GM18519 (cell line): ENCODE measurements around the gene HSPH1.
"Not testable (repeated sequence)": the region's sequence is repeated elsewhere in the genome, so short reads cannot be mapped to it uniquely, and the experiment has no call there.

Experiments used
- ATAC-seq: cut with Tn5 transposase; IDR thresholded peaks from one replicate; pipeline ENCODE4 v1.9.1; 2021; ENCODE audit warnings: mild to moderate bottlenecking, moderate library complexity; ENCODE audit not compliant: unreplicated experiment, low FRiP score

HSPH1 gene

DNA sequence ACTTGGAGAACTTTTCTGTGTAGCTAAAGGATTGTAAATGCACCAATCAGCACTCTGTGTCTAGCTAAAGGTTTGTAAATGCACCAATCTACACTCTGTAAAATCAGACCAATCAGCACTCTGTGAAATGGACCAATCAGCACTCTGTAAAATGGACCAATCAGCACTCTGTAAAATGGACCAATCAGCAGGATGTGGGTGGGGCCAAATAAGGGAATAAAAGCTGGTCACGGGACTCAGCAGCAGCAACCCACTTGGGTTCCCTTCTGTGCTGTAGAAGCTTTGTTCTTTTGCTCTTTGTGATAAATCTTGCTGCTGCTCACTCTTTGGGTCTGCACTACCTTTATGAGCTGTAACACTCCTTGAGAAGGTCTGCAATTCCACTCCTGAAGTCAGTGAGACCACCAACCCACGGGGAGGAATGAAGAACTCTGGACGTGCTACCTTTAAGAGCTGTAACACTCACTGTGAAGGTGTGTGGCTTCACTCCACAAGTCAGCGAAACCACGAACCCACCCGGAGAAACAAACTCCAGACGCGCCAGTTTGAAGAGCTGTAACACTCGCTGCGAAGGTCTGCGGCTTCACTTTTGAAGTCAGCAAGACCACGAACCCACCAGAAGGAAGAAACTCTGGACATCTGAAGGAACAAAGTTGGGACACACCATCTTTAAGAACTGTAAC, 16.2 kb upstream of the HSPH1 start:
- not testable (repeated sequence) for ATAC-seq

DNA sequence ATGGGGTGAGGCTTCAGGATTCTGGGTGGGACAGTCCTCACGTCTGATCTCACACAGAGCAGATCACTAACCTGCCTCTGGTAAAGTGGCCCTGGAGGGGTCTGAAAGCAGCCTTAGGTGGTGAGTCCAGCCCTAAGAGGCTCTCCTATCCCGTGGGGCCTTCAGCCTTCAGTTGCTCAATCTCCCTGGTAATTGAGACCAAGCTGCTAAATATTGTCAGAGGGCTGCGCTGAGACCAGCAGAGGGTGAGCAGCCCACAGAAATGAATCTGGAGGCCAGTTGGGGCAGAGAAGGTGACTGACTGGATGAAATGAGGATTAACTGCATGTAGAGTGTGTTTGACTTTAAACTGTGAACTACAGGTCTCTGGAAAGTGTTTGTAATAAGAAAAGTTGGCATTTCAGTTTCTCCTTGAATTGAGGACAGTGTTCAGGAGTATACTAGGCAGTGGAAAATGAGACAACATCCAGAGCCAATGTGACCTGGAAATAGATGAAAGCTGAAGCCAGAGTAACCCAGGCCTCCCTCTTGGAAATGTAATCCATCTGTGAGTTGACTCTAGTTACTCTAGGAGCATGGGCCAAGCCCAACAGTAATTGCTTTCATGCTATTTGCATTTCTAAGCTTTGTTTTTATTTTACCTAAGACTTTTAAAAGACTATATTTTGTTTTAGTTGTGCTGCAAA, 14.3 kb upstream of the HSPH1 start:
- no peak for ATAC-seq

DNA sequence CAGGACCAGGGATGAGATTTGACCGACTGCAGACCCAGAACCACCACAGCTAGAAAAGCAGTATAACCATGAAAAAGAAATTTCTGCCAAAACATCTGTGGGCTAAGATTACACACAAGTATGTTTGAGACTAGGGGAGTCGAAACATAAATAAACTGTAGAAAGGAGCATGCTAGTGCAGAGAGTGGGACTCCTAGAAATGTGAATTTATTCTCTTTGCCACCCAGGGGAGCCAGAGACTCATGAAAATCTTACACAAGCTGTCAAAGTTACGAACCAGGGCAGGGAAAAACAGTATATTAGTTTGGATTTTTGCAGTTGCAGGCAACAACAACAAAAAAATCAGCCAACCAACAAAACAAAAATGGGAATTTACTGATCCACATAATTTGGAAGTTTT, 12.3 kb upstream of the HSPH1 start:
- ATAC-seq: no peak

DNA sequence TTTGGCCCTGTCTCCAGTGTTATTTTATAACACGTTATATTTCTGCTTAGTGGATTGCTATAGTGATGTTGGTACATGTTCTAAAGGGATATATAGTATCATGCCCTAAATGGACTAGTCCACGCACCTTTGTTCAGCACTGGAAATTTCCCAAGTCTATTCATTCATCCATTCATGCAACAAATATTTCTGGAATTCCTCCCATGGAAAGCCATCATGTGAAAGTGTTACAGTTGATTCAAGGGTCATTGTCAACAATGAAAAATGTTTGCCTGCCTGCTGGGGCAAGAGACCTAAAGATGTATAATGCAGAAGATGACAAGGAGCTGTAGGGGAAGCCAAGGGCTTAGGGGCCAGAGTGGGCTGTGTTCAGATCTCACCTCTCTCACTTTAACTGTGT, 10.8 kb upstream of the HSPH1 start:
- ATAC-seq: no peak

DNA sequence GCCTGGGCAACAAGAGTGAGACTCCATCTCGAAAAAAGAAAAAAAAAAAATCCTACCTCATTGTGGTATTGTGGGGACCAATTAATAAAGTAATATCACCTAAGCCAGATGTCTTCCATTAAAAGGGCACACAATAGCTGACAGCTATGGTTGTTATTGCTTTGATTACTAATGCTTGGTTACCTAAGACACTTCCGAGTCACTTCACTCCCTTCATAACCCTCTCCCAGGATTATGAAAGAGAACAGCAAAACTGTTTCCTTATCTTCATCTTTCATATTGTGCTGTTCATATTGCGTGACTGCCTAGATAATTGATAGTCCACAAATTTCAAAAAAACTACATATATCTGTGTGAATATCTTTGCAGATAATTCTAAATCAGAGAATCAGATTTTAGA, 10.3 kb upstream of the HSPH1 start:
- no peak for ATAC-seq

DNA sequence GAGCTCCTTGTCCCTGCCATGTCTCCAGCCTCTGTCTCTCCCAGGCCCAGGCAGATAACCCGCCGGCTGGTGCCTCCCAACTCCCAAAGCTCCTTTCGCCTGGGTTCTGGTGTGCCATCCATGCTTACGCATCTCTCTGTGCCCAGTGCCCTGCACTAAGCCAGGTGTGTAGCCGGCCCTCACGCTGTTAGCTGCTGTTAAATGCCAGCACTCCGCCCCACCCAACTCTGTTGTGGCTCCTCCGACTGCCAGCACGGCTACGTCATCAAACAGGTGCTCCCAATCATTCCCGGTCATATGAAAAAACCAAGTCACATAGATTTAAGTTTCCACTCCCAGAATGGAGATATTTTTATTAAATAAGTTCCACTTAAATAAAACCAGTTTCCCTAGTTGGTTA, 7.0 kb upstream of the HSPH1 start:
- no peak for ATAC-seq

DNA sequence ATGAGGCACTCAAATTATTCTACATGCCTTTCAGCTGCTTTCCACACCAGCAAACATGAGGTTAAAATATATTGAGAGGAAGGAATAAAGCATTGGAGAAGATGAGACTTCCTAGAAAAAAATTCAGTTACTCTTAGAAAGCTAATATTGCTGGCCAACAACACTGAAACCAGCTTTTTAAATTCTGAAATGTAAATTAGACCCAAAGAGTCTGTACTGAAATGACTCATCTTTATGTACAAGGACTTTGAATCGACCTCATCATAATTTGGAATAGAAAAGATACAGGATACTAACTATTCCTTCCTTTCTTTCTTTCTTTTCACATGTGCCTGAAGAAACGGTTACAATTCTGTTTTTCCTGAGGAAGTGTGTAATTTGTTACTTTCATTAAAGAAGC, 6.5 kb upstream of the HSPH1 start:
- ATAC-seq: no peak

DNA sequence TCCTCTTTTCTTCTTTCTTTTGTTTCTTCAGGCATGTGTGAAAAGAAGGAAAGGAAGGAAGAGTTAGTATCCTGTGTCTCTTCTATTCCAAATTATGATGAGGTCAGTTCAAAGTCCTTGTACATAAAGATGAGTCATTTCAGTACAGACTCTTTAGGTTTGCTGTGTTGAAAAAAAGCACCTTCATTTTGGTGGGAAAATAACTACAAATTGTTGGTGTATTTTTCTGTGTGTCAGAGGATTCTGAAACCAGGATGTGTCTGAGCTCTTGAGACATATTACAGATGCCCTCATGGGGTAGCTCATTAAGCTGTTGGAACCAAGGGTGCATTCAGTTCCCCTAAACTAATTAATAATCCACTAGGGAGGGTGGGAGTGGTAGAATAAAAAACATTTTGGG, 5.8 kb upstream of the HSPH1 start:
- ATAC-seq: peak; percentile 57

DNA sequence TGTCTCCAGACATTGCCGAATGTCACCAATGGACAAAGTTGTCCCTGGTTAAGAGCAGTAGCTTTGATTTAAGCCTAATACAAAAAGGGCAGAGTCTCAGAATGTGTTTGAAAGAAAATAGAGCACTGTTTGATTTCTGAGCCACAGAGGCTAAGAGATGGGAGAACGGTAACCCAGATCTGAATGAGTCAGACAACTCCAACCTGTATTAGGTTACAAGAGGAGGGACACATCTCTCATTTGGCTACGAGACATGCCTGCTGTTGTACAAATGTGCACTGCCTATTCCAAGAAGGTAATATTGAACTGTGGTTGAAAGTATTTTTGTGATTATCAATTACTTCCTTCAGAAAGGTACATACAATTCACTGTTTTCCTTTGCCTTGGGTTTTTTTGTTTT, 4.9 kb upstream of the HSPH1 start:
- no peak for ATAC-seq

DNA sequence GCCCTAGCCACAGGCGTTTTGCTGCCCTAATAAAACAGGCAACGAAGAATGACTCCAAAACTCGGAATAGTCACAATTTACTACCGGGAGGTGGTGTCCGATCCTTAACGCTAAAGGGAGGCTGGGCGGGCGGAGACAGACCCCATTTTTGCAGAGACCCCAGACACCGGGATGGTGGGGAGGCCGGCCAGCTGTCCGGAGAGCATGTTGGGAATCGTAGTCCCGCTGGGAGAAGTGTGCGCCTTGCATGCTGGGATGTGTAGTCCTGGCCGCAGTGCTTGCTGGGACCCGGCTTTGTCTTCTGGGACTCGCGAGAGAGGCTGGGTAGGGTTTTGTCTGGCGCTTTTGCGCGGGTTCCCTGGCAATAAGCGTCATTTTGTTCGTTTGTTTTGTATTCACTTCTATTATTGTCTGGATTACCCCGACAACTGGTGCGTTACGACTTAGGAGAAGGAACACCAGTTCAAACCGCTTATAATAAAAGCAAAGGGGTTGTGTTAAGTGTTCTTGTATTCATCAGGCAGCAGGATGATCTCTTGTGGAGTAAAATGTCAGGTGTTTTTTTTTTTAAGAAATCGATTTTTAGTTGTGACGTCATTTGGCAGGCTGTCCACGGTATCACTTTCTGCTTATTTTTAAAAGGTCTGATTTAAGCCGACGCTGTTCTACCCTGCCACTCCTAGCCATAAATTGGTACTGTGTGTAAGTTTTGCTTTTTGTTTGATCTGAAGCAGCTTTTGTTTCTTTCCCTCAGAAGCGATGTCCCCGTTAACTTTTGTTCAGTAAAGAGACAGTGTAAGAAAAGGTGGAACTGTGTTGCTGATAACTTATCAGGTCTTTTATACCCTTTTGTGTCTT, 676 bp upstream of the HSPH1 start:
- ATAC-seq: peak; percentile 71

DNA sequence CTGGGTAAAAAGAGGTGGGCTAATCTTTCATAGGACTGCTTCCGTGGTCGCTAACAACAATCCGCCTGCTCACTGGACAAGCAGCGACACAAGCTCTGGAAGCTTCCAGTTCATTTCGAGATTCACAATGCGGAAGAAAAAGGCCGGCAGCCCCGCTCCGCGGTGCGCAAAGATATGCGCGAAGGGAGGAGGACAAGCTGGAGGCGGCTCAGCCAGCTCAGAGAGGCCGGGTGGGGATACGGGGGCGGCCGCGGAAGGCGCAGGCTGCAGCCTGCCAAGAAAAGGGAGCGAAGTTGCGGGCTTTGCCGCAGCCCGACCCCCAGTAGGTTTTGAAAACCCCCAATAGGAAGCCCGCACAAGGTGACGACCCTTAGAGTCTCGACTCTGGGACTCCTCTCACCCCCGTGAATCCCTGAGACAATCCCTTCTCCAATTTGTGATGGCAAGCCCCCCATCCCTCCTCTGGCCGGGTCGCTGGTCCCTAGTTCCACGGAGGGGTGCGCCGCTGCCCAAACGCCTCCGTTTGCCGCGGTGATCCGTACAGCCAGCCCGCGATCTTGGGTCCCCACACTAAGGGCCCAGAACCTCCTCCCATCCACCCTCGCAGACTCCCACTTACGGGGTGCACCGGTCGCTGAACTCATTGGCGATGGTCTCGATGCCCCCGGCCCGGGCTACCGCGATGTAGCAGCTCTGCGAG, 697 bp downstream of the HSPH1 start:
- ATAC-seq: peak; percentile 23

DNA sequence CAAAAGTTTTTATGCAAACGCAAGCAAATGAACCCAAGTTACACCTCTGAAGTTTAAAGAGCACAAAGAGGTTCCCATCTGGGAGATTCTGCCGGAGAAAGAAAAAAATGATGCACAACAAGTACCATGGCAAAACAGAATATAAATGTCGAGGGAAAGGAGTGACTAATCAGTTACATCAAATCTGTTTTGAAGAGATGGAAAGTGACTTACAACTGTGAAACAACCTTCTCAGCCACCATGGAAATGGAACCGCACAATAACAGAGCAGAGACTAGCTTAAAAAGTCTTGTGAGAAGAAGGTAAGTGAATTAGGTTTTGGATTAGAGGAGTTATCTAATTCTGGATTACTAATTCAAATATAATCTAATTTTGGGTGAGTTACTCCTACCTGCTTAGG, 2.4 kb downstream of the HSPH1 start:
- ATAC-seq: no peak

DNA sequence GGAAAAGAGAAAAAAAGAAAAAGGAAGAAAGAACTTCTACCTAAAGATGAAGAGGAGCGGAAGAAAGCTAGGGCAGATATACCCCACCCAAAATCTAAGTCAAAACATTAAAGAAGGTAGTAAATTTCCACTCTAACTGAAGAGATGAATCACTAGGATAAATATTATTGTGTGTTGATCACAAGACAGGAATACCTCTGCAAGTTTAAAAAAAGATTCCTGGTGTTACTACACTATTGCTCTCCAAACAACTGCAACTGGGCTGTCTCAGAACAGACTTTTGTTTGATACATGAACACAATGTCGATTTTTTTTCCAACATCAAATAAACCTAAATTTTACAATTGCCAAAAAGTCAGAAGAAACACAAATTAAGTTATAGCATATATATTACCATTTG, 6.8 kb downstream of the HSPH1 start:
- ATAC-seq: no peak

DNA sequence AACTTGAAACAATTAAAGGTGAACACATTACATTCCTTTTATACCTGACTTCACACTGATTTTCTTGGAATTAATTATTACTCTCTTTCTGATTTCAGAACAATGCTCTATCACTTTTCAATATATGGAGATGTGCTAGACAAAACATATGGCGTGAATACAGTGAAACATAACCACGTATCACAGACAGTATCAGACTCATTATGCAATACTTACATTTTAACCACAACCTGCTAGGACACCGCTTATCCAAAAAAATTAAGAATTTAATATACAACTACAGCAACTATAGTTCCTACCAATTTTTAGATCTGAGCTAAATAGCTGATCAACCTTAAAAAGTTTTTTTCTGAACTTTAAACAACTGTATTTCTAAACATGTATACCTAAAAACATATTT, 9.9 kb downstream of the HSPH1 start:
- no peak for ATAC-seq

DNA sequence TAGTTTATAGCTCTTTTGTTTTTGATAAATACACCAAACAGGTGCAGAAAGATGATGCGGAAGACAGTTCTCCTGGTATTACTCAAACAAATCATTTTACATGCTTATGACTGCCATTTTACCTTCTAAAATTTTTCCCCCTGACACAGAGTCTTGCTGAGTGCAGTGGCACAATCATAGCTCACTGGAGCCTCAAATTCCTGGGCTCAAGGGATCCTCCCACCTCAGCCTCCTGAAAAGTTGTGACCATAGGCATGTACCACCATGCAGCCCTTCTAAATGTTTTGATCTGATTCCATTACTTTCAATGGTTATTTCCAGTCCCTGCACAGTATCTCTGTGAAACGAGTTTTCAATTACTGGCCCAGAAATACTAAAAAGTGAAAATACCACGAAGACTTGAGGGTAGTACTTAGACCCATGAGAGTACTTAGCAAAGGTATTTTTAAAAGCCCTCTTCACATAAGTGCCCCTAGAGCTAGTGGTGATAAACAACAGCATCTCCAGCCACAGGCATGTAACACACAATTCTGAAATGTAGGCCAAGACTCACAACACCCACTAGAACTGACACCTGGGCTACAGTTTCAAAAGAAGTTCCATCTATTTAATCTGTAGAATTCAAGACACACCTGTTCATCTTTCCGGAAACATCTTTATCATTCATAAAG, 11.3 kb downstream of the HSPH1 start:
- ATAC-seq: no peak

DNA sequence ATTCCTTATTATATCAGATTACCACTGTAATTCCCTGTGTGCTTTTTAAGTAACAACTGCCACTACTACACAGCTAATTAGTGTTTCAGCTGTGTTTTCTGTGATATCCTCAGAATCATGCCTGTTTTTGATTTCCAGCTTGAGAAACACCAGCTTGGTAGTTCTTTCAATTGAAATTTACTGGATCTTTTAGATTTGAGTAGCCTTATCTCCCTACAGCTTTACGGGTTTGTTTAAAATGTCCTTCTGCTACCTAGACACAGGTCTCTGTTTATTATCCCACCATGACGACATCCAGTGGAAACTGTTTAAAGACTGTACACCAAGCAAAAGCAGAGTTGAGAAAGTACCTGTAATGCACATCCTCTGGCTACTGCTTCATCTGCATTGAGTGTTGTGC, 12.1 kb downstream of the HSPH1 start:
- no peak for ATAC-seq

DNA sequence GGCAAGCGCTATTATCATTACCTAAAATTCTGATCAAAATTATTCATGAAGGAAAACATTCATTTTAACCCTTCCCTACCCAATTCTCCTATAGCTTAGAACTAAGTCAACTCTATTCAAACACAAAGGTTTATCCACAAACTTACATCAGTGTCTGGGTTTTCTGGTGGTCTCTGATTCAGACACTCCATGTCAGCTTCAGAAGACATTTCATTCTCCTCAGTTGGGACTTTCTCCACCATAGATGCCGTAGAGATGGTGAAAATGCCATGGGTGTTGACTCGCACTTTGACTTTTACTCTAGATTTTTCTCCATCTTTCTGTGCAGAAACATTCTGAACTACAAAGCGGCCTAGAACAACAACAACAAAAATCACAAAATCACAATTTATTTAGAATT, 16.3 kb downstream of the HSPH1 start:
- no peak for ATAC-seq

DNA sequence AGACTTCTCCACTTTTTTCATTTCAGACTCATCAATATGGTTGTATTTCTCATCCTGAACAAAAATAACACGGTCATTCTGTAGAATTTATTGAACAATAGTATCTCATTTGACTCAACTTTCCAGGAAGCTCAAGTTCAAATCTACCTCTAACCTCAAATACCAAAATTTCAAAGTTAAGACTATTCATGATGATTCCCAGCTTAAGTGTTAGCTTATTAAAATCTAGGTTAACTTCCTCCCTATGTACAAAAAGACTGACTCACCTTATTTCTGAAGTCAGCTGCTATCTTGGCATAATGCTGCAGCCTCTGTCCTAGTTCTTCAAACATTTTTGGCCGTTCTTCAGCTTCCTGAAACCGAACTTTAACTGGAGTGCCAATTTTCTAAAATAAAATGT, 23.2 kb downstream of the HSPH1 start:
- ATAC-seq: no peak

DNA sequence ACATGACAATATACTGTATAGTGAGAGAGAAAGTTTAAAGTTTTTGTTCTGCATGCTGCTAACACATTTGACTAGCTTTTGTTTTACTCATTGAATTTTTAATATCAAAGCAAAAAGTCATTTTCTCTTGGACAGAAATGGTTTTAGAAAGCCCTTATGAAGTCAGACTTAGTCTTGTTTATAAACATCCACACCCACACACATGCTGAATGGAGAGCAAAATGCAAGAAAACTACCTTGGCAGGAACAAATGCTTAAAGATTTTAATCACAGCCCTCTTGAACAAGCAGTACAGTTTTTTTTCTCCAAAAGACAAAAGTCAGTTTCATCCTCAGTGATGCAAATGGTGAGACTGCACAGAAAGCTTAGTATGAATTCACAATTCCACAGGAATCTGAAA, 25.0 kb downstream of the HSPH1 start:
- ATAC-seq: no peak

DNA sequence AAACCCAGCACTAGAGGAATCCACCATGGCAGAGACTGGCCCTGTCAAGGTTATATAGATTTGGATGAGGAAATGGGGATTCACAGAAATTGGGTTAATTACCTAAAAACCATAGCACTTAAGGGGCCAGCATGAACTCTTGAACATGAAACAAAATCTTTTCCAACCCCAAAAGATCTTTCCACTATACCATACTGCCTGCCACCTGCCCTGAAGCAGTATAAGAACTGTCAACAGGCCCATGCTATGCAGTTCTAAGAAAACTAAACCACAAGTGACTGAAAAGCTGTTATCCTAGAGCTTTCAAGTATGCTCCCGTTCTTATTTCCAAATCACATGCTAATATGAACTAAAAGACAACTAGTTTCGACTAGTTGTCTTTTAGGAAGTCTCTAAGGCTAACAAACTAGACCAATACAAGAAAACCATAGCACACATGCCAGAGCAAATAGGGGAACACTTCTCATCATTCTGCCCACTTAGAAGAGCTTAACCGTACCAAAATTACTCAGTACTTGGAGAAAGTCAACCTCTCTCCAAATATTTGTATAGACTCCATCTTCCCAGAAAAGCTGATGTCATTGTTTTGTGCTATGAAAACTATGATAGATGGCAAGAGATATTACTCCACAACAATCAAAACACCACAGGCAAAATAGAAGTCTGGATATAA, 27.5 kb downstream of the HSPH1 start:
- ATAC-seq: no peak
